Left cardiac atrium (tissue), 4 donors: Measurements from ENCODE around the gene NKX1-1. TPM values are rescaled to one million over a fixed set of nuclear protein-coding genes. Genes with fewer than 3 reads are reported as not detected.

ENCODE experiments used
- ATAC-seq, 2 donors: fragments of 200-7000 bp; cut with Tn5 transposase; one replicate each; pipeline ENCODE4 v1.9.1; 2020; ENCODE audit warnings: mild to moderate bottlenecking in 2 of 2, moderate library complexity in 2 of 2
- DNase-seq: peaks from one replicate; pipeline ENCODE4 v3.0.0-alpha.2; 2020
- intact Hi-C, 2 donors: fragments of 100-400 bp; cut with DNase I; formaldehyde crosslinking; loops; one replicate each; pipeline versions ENCODE4 v1.14.1 to v1.15.1; 2022 to 2023
- total RNA-seq, 2 donors: library from RNA; stranded (reverse); fragmentation: NEBNext Ultra II Directional; extraction: Animal tissue kit (Norgen Biotek cat#: 25700); gene quantifications; one replicate each; pipeline ENCODE4 v1.2.1, GENCODE V29; 2021
- donor health status: DM: no; HTN: yes; CAD: no.
- donor health status: DM: no; HTN: yes; CAD: no; lungs with severe emphysema.
- donor health status: DM: yes; HTN: yes; CAD: no.
- donor health status: Dilated cardiomyopathy.

Gene NKX1-1
- total RNA-seq, 2 donors from 2014 or later: not detected

DNA sequence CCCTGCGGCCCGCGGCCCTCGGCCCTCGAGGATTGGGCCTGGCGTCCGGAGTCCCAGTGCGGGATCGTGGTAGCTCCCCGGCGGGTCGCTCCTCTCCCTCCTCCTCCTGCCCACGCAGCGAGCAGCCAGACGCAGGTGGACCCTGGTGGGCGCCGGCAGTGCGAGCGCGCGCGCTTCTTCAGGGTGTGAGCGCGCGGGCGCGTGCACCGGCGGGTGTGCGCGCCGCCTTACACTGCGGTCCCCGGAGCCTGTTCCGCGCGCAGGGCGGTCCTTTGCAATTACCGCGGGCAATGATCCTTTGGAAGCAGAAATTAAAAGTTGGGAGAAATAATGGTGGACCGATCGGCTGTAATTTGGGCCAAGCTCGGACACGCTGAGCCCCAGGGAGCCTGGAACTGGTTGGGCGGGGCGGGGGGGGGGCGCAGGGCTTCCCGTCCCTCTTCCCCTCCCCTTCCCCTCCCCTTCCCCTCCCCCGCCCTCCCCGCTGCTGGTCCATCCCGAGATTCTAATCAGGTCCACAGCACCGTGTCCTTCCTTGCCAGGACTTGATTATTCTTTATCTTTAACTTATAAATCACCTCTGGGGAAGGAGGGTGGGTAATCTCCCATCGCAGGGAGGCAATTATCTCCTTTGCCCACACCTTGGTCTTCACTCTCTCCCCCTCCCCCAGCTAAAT lies 1.6 kb upstream of the NKX1-1 start:
- intact Hi-C loops: no loop called here
- DNase-seq: no peak
- ATAC-seq: no peak

- DNase-seq: no peak
- intact Hi-C loops: no loop called here
- no peak for ATAC-seq
Observed at GRCh38 chr4:1406981-1407656, 877 bp upstream of the NKX1-1 start.

- intact Hi-C loops: no loop called here
- DNase-seq (no peak), ATAC-seq (no peak)
Observed at GRCh38 chr4:1405636-1406393, 427 bp downstream of the NKX1-1 start.

GRCh38 chr4:1405254-1405635 lies 997 bp downstream of the NKX1-1 start:
- DNase-seq (no peak), ATAC-seq (no peak)
- intact Hi-C loops: no loop called here

DNA sequence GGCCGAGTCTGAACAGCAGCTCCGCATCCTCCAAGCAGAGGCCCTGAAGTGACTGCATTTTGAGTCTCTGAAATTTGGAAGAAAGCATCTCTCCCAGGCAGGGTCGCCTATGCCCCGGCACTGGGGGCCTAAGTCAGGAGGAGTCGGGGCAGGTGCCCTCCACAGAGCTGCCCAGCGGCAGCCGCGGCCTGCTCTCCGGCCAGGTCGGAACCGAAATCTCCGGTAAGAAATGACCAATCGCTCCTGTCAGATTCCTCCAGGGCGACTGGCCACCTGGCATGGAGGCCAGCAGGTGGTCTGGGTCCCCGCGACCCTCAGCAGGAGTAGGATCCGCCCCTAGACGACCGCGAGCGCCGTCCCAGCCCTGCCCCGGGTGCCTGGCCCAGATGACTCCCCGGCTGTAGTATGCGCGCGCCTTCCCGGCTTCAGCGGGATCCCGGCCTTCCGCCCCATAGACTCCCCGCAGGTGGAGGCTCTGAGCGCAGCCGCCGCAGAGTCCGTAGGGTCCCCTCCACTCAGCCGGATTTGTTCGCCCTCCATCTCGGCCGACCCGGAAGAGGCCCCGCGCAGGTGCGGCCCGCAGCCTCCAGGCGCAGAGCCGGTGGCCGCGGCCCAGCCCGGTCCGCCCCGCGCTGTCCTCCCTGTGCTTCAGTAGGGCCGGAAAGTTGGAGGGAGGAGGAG lies 1.5 kb downstream of the NKX1-1 start:
- DNase-seq (no peak), ATAC-seq (no peak)
- intact Hi-C loops: no loop called here

GRCh38 chr4:1403591-1404572 lies 2.4 kb downstream of the NKX1-1 start:
- intact Hi-C loops: no loop called here
- ATAC-seq (no peak), DNase-seq (no peak)

DNA sequence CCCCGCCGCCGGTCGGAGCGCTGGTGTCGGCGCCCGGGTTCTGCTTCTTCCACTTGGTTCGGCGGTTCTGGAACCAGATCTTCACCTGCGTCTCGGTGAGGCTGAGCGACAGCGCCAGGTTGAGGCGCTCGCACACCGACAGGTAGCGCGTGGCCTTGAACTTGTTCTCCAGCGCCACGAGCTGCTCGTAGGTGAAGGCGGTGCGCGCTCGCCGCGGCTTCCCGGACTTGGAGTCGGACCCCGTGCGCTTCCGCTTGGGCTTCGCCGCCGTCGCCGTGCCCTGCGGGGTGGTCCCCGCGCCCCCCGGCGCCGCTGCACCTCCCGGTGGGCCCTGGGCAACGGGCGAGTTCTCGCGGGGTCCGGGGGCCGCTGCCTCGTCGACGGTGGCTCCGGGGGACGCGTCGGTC lies 3.1 kb downstream of the NKX1-1 start:
- DNase-seq (no peak), ATAC-seq (no peak)
- intact Hi-C loops: no loop called here

DNA sequence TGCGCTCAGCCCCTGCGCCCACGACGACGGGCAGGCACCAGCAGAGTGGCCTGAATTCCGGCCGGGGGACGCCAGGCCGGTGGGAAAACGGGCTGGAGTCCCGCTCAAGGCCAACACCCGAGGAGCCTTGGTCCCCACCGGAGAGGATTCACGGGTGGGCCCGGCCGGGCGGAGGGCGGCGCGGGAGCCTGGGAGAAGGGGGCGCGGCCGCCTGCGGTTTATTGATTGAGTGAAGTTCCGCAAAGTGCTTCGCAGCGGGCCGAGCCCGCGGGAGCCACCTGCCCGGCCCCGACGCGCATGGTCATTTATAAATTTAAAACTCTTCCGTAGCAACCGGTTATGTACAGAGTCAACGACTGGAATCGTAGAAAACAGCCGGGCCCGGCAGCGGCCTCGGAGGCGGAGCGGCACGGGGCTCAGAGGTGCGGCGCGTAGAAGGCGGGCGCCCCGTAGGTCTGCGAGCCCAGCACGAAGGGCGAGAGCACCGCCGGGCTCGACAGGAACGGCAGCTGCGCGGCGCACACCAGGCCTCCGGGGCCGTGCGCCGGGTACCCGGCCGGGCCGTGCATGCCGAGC lies 3.6 kb downstream of the NKX1-1 start:
- ATAC-seq: no peak
- no peak for DNase-seq
- intact Hi-C loops: no loop called here

GRCh38 chr4:1402021-1402515 lies 4.2 kb downstream of the NKX1-1 start:
- intact Hi-C loops: no loop called here
- no peak for ATAC-seq
- no peak for DNase-seq

DNA sequence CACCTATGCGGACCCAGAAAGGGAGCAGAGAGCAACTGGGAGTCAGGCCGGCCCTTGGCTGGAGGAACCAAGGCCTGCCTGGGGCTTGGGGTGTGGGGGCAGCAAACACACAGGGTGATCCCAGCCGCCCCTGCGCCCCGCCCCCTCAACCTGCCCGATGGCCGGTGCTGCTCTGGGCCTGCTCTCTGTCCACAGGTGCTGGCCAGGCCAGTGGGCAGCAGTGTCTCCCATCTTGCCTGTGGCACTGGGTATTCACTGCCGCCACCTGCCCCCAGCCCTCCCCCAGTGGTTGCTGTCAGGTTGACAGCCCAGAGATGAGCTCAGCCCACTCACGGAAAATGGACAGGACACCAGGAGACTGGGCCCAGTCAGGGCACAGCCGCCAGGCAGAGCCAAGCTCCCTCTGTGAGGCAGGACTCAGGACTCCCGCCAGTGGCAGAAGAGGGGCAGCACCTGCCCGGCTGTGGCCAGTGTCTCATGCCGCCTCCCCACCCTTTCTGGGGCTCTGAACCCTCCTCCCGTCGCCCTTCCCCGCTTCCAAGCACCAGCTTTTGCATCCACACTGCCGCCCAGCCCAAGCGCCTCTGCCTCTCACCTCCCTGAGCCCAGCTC lies 4.7 kb downstream of the NKX1-1 start:
- DNase-seq (no peak), ATAC-seq (no peak)
- intact Hi-C loops: no loop called here

DNA sequence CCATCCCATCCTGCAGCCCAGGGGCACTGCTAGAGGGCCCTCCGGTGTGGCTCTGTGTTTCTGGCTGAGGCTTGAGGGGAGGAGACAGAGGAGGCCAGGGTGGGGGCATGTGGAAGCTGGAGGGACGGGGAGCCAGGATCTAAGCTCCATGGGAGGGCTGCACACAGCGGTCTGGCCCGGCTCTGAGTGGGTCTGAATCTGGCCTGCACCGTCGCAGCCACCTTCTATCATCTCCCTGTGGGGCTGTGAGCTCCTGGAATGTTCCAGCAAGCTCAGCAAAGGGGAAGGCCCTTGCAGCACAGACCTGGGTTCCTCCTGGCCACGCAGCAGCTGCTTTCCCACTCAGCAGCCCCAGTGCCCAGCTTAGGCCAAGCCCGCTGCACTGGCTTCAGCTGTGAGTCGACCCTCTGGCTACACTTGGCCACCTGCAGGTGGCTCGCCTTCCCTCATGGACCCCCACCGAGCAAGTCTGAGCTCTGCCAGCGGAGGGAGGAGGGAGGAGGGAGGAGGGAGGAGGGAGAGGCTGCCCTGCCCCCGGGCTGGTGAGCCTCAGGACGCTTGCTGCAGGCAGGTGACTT lies 5.3 kb downstream of the NKX1-1 start:
- DNase-seq (no peak), ATAC-seq (no peak)
- intact Hi-C loops: no loop called here

GRCh38 chr4:1400191-1400805 lies 5.9 kb downstream of the NKX1-1 start:
- intact Hi-C loops: no loop called here
- DNase-seq: no peak

DNA sequence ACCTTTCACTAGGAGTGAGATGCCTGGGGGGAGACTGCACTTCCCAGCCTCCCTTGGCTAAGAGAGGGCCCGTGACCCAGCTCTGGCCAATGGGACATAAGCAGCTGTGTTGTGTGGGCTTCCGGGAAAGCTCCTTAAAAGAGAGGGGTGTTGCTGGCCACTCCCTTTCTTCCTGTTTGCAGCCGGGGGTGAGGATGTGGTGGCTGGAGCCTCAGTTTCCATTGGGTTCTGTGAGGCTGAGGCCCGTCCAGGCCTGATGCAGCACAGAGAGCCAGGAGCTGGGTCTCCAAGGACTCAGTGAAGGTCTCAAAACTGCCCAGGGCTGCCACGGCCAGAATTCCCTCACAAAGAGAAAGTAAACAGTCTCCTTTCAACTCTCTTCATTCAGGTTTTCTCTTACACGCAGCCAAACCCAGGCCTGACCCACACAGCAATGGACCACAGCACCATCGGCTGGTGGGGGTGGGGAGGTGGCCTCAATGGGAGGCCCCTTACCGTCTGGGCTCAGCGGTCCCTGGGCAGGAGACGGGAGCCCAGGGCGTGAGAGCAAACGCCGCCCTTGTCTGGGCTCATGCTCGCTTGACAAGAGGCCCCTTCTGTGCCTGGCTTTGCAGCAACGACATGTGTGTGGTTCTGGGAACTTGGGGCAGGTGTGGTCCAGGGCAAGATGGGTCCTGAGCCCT lies 6.6 kb downstream of the NKX1-1 start:
- DNase-seq: no peak
- ATAC-seq: no peak
- intact Hi-C loops: no loop called here

More at GRCh38 chr4:1400191-1400805, 5.9 kb downstream of the NKX1-1 start:
- no peak for ATAC-seq

- intact Hi-C loops: no loop called here
- DNase-seq: no peak
- ATAC-seq: no peak
Observed at GRCh38 chr4:1398681-1399507, 7.3 kb downstream of the NKX1-1 start.

DNA sequence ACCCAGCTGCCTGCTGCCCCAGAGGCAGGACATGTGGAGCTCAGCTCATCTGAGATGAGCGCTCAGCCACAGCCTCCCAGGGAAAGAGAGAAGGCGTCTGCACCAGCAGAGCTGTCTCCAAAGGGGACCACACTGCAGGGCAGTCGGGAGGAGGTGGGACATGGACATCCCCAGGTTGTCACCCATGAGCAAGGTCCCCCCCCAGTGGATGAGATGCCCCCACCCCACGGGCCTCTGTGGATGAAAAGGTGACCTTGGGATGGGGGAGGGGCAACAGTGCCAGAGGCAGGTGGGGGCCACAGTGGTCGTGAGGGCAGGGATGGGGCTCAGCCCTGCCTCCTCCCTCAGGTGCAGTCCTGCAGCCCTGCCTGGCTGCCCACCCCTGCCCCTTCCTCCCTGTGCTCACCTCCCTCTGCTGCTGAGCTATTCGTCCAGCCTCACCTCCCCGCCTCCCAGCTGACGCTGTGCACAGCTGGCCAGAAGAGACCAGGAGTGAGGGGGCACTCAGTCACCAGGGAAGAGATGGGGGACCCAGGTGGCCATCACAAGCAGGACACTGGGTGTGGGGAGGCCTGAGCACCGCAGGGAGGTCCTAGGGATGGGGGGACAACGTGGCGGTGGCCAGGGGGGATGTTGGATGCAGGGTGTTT lies 9.3 kb downstream of the NKX1-1 start:
- ATAC-seq (no peak), DNase-seq (peak; percentile 8)
- intact Hi-C loops: no loop called here
